Testis (tissue), 2 donors: ENCODE data around the gene PGF.

Source experiments
- CTCF ChIP-seq, 3 experiments: fragments of 450-650 bp in 2 of 3; fragments of 200-600 bp in 1 of 3; sonication (generic) in 1 of 3; IDR thresholded peaks; one replicate each; pipeline ENCODE4 v1.5.1; 2016 to 2019; ENCODE audit warnings: antibody characterized with exemption in 3 of 3, mild to moderate bottlenecking in 2 of 3, moderate library complexity in 1 of 3
- POLR2A ChIP-seq: fragments of 450-650 bp; IDR thresholded peaks from one replicate; pipeline ENCODE4 v1.6.1; 2017; ENCODE audit warnings: antibody characterized with exemption, mild to moderate bottlenecking, moderate library complexity

GRCh38 chr14:74964787-74965485 lies 9.5 kb upstream of the PGF start:
- TF ChIP-seq CTCF (IDR thresholded peaks at IDR 0.05) (no peak), POLR2A (no peak)
